IMR-90 (cell line): ENCODE data around the gene TM4SF4. TPM values are rescaled to one million over a fixed set of nuclear protein-coding genes. Genes with fewer than 3 reads are reported as not detected.

Source experiments
- ATAC-seq: fragments of 200-7000 bp; cut with Tn5 transposase; 2 replicates; pipeline ENCODE4 v1.9.1; 2020; ENCODE audit warnings: low read depth, mild to moderate bottlenecking, moderate library complexity
- BruUV-seq: library from RNA; stranded (reverse); fragments of 400-500 nt; replicated peaks from 2 replicates; lab custom pipeline; 2021; lab: Mats Ljungman, UMichigan
- CTCF ChIA-PET: fragments of 300-600 bp; formaldehyde crosslinking; extraction: SDS; loops from one replicate; lab custom pipeline; 2021; ENCODE audit warnings: antibody characterized with exemption; lab: Yijun Ruan, JAX
- POLR2A ChIA-PET: fragments of 300-600 bp; sonication (Branson Sonifier 250); formaldehyde crosslinking; loops from one replicate; lab custom pipeline; 2022; ENCODE audit warnings: antibody characterized with exemption; ENCODE audit not compliant: unreplicated experiment; lab: Charles Lee
- DNase-seq: peaks from one replicate; pipeline ENCODE4 v3.0.0; 2013
- H2AFZ ChIP-seq: replicated peaks from 2 replicates; pipeline ENCODE3; 2013; ENCODE audit warnings: low read length, mild to moderate bottlenecking; ENCODE audit not compliant: poor library complexity
- H2AK5ac ChIP-seq: 2 replicates; pipeline ENCODE4 v1.6.1; 2013; ENCODE audit warnings: low read depth, low read length, inconsistent platforms
- H2AK9ac ChIP-seq: replicated peaks from 2 replicates; pipeline ENCODE3; 2013; ENCODE audit warnings: mild to moderate bottlenecking, low read depth, low read length, moderate library complexity; ENCODE audit not compliant: poor library complexity
- H2BK120ac ChIP-seq: 2 replicates; pipeline ENCODE4 v1.6.1; 2013; ENCODE audit warnings: low read depth, low read length, inconsistent platforms
- H2BK15ac ChIP-seq: 3 replicates; pipeline ENCODE4 v1.6.1; 2013; ENCODE audit warnings: low read depth, low read length, inconsistent platforms
- H2BK20ac ChIP-seq: 2 replicates; pipeline ENCODE4 v1.6.1; 2013; ENCODE audit warnings: low read depth, mild to moderate bottlenecking, inconsistent platforms, low read length, moderate library complexity
- H2BK5ac ChIP-seq: 2 replicates; pipeline ENCODE4 v1.6.1; 2013; ENCODE audit warnings: mild to moderate bottlenecking, low read depth, low read length, inconsistent platforms; ENCODE audit not compliant: poor library complexity, severe bottlenecking
- H3K14ac ChIP-seq: replicated peaks from 2 replicates; pipeline ENCODE4 v1.6.1; 2013; ENCODE audit warnings: low read depth, low read length, inconsistent platforms
- H3K18ac ChIP-seq: 2 replicates; pipeline ENCODE4 v1.6.1; 2013; ENCODE audit warnings: low read depth, low read length, control low read depth
- H3K23ac ChIP-seq: 2 replicates; pipeline ENCODE4 v1.6.1; 2013; ENCODE audit warnings: low read depth, low read length, inconsistent platforms
- H3K27ac ChIP-seq: 2 replicates; pipeline ENCODE4 v1.5.1; 2013; ENCODE audit warnings: mild to moderate bottlenecking, control low read depth, low read length; ENCODE audit not compliant: insufficient read depth
- H3K27me3 ChIP-seq: 2 replicates; pipeline ENCODE4 v1.6.1; 2013; ENCODE audit warnings: low read length; ENCODE audit not compliant: control insufficient read depth, insufficient read depth
- H3K36me3 ChIP-seq: 2 replicates; pipeline ENCODE4 v1.6.1; 2013; ENCODE audit warnings: low read length, mixed read lengths; ENCODE audit not compliant: control insufficient read depth, insufficient read depth
- H3K4ac ChIP-seq: 2 replicates; pipeline ENCODE4 v1.6.1; 2013; ENCODE audit warnings: low read depth, low read length, inconsistent platforms
- H3K4me1 ChIP-seq: 2 replicates; pipeline ENCODE4 v1.6.1; 2013; ENCODE audit warnings: low read length, mixed read lengths; ENCODE audit not compliant: control insufficient read depth, insufficient read depth
- H3K4me2 ChIP-seq: 2 replicates; pipeline ENCODE4 v1.6.1; 2013; ENCODE audit warnings: low read depth, mild to moderate bottlenecking, control low read depth, low read length, moderate library complexity
- H3K4me3 ChIP-seq: 2 replicates; pipeline ENCODE4 v1.5.1; 2013; ENCODE audit warnings: low read depth, mild to moderate bottlenecking, control low read depth, low read length, moderate library complexity; ENCODE audit not compliant: insufficient read depth
- H3K56ac ChIP-seq: 2 replicates; pipeline ENCODE4 v1.6.1; 2013; ENCODE audit warnings: low read length, inconsistent platforms; ENCODE audit not compliant: insufficient read depth; ENCODE audit errors: extremely low read depth
- H3K79me1 ChIP-seq, 2 experiments: 2 replicates each; pipeline ENCODE4 v1.6.1; 2013; ENCODE audit warnings: low read length in 2 of 2, inconsistent platforms in 1 of 2, low read depth in 1 of 2
- H3K9ac ChIP-seq: 2 replicates; pipeline ENCODE4 v1.6.1; 2013; ENCODE audit warnings: low read depth, low read length, control low read depth
- H3K9me1 ChIP-seq: 2 replicates; pipeline ENCODE4 v1.6.1; 2013; ENCODE audit warnings: low read length, inconsistent platforms; ENCODE audit not compliant: insufficient read depth
- H3K9me3 ChIP-seq: 2 replicates; pipeline ENCODE4 v1.6.1; 2013; ENCODE audit warnings: low read length; ENCODE audit not compliant: control insufficient read depth, insufficient read depth
- H4K20me1 ChIP-seq: 2 replicates; pipeline ENCODE4 v1.6.1; 2013; ENCODE audit warnings: low read length, inconsistent platforms; ENCODE audit not compliant: insufficient read depth
- H4K5ac ChIP-seq: 2 replicates; pipeline ENCODE4 v1.6.1; 2013; ENCODE audit warnings: mild to moderate bottlenecking, low read depth, low read length, control low read depth
- H4K8ac ChIP-seq, 2 experiments: 2 replicates each; pipeline ENCODE4 v1.6.1; 2013; ENCODE audit warnings: low read depth in 2 of 2, low read length in 2 of 2, control low read depth in 1 of 2, inconsistent platforms in 1 of 2
- H4K91ac ChIP-seq: 2 replicates; pipeline ENCODE4 v1.6.1; 2013; ENCODE audit warnings: low read depth, low read length, inconsistent platforms; ENCODE audit not compliant: insufficient read depth
- BHLHE40 ChIP-seq: fragments of 150-350 bp; IDR thresholded peaks from 2 replicates; pipeline ENCODE4 v1.6.1; 2016; ENCODE audit warnings: mild to moderate bottlenecking, low read depth, low read length
- CEBPB ChIP-seq: IDR thresholded peaks from 2 replicates; pipeline ENCODE4 v1.6.1; 2012; ENCODE audit warnings: low read depth, low read length, improper control_type of control experiment
- CHD1 ChIP-seq: IDR thresholded peaks from 2 replicates; pipeline ENCODE4 v1.6.1; 2012; ENCODE audit warnings: low read depth, low read length, improper control_type of control experiment
- FOS ChIP-seq: fragments of 150-350 bp; IDR thresholded peaks from 2 replicates; pipeline ENCODE4 v1.6.1; 2016; ENCODE audit warnings: low read depth, low read length
- MAFK ChIP-seq: IDR thresholded peaks from 2 replicates; pipeline ENCODE4 v1.6.1; 2012; ENCODE audit warnings: low read depth, low read length, improper control_type of control experiment
- MXI1 ChIP-seq: IDR thresholded peaks from 2 replicates; pipeline ENCODE4 v1.6.1; 2012; ENCODE audit warnings: low read depth, mild to moderate bottlenecking, low read length, moderate library complexity, borderline replicate concordance
- NFE2L2 ChIP-seq: fragments of 150-350 bp; IDR thresholded peaks from 2 replicates; pipeline ENCODE4 v1.6.1; 2016; ENCODE audit warnings: low read depth, mild to moderate bottlenecking, low read length
- POLR2A ChIP-seq: IDR thresholded peaks from 2 replicates; pipeline ENCODE4 v1.6.1; 2012; ENCODE audit warnings: mild to moderate bottlenecking, low read depth, low read length
- RAD21 ChIP-seq: IDR thresholded peaks from 2 replicates; pipeline ENCODE4 v1.6.1; 2012; ENCODE audit warnings: low read length, improper control_type of control experiment
- RCOR1 ChIP-seq: IDR thresholded peaks from 2 replicates; pipeline ENCODE4 v1.6.1; 2012; ENCODE audit warnings: mild to moderate bottlenecking, low read length, improper control_type of control experiment; ENCODE audit not compliant: insufficient replicate concordance
- RFX5 ChIP-seq: IDR thresholded peaks from 2 replicates; pipeline ENCODE4 v1.8.0; 2012; ENCODE audit warnings: low read depth, mild to moderate bottlenecking, low read length, moderate library complexity
- SMC3 ChIP-seq: fragments of 150-350 bp; IDR thresholded peaks from 2 replicates; pipeline ENCODE4 v1.6.1; 2016; ENCODE audit warnings: low read depth, mild to moderate bottlenecking, antibody characterized with exemption, low read length, moderate library complexity
- WGBS, 2 experiments: methylation state at CpG; one replicate each; pipeline versions ENCODE4 v1.1.5 to v1.1.7; 2013; ENCODE audit warnings: missing lambda C conversion rate in 2 of 2; ENCODE audit not compliant: insufficient read length in 1 of 2; ENCODE audit errors: extremely low coverage in 2 of 2; 5-methylcytosine and 5-hydroxymethylcytosine counted together
- dilution Hi-C: fragments of 300-500 bp; cut with HindIII; formaldehyde crosslinking; loops from one replicate; pipeline ENCODE4 v1.14.3; 2018; ENCODE audit warnings: low sequenced_read_pairs; ENCODE audit not compliant: unreplicated experiment
- in situ Hi-C: fragments of 300-500 bp; cut with MboI; formaldehyde crosslinking; loops from 3 replicates; pipeline ENCODE4 v1.14.3; 2019; ENCODE audit warnings: low sequenced_read_pairs, inconsistent platforms, mixed read lengths
- intact Hi-C: fragments of 100-400 bp; cut with micrococcal nuclease; formaldehyde crosslinking; loops from 2 replicates; pipeline ENCODE4 v1.10.0; 2022
- polyA plus RNA-seq, 3 experiments: library from polyadenylated mRNA; depleted of rRNA; stranded (reverse); fragments of >200 nt; gene quantifications; 2 replicates each; pipeline ENCODE4 v1.2.3, GENCODE V29; 2012; ENCODE audit warnings: low replicate concordance in 1 of 3
- total RNA-seq: library from RNA; depleted of rRNA; stranded (reverse); fragments of >200 nt; gene quantifications from 2 replicates; pipeline ENCODE4 v1.2.3, GENCODE V29; 2012
- TF ChIP-seq, protein P1 (sequence below): conservative IDR thresholded peaks from 2 replicates; pipeline ENCODE4 v1.5.1; 2012; ENCODE audit warnings: mild to moderate bottlenecking, low read depth, low read length, improper control_type of control experiment
- TF ChIP-seq, protein P2 (sequence below): fragments of 150-350 bp; IDR thresholded peaks from 2 replicates; pipeline ENCODE4 v1.6.1; 2016; ENCODE audit warnings: low read depth, mild to moderate bottlenecking, low read length, moderate library complexity, borderline replicate concordance

The TM4SF4 gene
- total and polyA plus RNA-seq, 2 of the 4 experiments (the other 2 are of a cell fraction) = 0.60 to 1.6 TPM

DNA sequence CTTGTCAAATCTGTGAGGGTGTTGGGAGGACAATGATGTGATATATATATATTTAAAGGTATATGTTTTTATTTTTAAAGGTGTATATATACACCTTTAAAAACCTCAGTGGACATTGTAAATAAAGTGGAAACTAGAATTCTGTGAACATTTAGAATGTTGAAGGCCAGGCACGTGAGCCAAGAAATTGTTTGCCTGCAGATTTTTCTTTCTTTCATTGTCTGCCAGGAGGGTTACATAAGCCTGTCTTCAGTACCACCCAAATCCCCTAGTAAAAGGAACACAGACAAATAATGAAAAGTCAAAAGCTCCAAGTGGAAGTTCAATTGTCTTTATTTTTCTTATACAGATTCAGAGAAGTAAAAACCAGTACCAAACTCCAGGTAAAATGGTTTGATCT lies 42.4 kb downstream of the TM4SF4 start:
- ChIA-PET CTCF (no interaction called here), POLR2A (no interaction called here)
- Histone ChIP-seq H3K23ac (no peak overlapping the region), H4K8ac (no peak overlapping the region), H2AK5ac (no peak overlapping the region), H3K4me1 (no peaks in the 10 kb centered on the region), H3K14ac (no peak overlapping the region), H4K91ac (no peak overlapping the region), H3K4me2 (no peak overlapping the region), H3K27me3 (no peaks in the 10 kb centered on the region), H2BK15ac (no peak overlapping the region), H3K36me3 (peaks cover 16% of the 10 kb centered on the region), H4K20me1 (no peaks in the 10 kb centered on the region), H3K4me3 (no peak overlapping the region), H2BK5ac (no peak overlapping the region), H2BK120ac (no peak overlapping the region), H2AFZ (no peak overlapping the region), H3K9me3 (no peaks in the 10 kb centered on the region), H2AK9ac (no peak overlapping the region), H3K9ac (no peak overlapping the region), H3K27ac (no peak overlapping the region), H4K5ac (no peak overlapping the region), H3K18ac (no peak overlapping the region), H3K79me1 (peaks cover 3 to 16% of the 10 kb centered on the region in 2 experiments; a peak in 2 of 4 replicates), H3K4ac (no peak overlapping the region), H2BK20ac (no peak overlapping the region), H3K56ac (no peak overlapping the region), H3K9me1 (0 out of 2 replicates have a peak, but pooled peaks cover 3% of the 10 kb centered on the region)
- DNase-seq = no peak
- TF ChIP-seq MAFK (no peak), SMC3 (no peak), POLR2A (no peak), RFX5 (no peak), MXI1 (no peak), RCOR1 (no peak), FOS (no peak), RAD21 (no peak), CEBPB (no peak), CHD1 (no peak), NFE2L2 (no peak), BHLHE40 (no peak)
- TF ChIP-seq, protein P1, sequence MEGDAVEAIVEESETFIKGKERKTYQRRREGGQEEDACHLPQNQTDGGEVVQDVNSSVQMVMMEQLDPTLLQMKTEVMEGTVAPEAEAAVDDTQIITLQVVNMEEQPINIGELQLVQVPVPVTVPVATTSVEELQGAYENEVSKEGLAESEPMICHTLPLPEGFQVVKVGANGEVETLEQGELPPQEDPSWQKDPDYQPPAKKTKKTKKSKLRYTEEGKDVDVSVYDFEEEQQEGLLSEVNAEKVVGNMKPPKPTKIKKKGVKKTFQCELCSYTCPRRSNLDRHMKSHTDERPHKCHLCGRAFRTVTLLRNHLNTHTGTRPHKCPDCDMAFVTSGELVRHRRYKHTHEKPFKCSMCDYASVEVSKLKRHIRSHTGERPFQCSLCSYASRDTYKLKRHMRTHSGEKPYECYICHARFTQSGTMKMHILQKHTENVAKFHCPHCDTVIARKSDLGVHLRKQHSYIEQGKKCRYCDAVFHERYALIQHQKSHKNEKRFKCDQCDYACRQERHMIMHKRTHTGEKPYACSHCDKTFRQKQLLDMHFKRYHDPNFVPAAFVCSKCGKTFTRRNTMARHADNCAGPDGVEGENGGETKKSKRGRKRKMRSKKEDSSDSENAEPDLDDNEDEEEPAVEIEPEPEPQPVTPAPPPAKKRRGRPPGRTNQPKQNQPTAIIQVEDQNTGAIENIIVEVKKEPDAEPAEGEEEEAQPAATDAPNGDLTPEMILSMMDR = no peak
- TF ChIP-seq, protein P2, sequence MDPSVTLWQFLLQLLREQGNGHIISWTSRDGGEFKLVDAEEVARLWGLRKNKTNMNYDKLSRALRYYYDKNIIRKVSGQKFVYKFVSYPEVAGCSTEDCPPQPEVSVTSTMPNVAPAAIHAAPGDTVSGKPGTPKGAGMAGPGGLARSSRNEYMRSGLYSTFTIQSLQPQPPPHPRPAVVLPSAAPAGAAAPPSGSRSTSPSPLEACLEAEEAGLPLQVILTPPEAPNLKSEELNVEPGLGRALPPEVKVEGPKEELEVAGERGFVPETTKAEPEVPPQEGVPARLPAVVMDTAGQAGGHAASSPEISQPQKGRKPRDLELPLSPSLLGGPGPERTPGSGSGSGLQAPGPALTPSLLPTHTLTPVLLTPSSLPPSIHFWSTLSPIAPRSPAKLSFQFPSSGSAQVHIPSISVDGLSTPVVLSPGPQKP = no peak
- no peak for ATAC-seq
- no CpG with 5 or more reads among the region's 1 CpG for WGBS, 2 experiments
- no TSS peak for BruUV-seq
- intact Hi-C loops (no loop called here), in situ Hi-C loops (no loop called here), dilution Hi-C loops (loop anchor here (25.0 kb wide), 1 partner anchor 220 kb away; no protein-coding TSS in a partner anchor)
